Gastrocnemius medialis (tissue), 4 donors: Measurements from ENCODE around the gene FAM83C. TPM values are rescaled to one million over a fixed set of nuclear protein-coding genes. Genes with fewer than 3 reads are reported as not detected.

Experiments
- ATAC-seq, 2 donors: fragments of 150-250 bp; one replicate each; pipeline ENCODE4 v1.9.1; 2016
- DNase-seq, 2 donors: peaks; one replicate each; pipeline ENCODE4 v3.0.0-alpha.2; 2019
- H3K27ac ChIP-seq, 4 donors: fragments of 200-600 bp; sonication (generic); 1 replicate in 1 of 4; 2 replicates in 3 of 4; pipeline ENCODE4 v1.5.1; 2016 to 2018; ENCODE audit warnings: mild to moderate bottlenecking in 2 of 4, moderate library complexity in 1 of 4
- H3K27me3 ChIP-seq, 3 donors: fragments of 200-600 bp; sonication (generic) in 2 of 3; 1 replicate in 1 of 3; 2 replicates in 2 of 3; pipeline versions ENCODE4 v1.5.1 to v1.6.0; 2016 to 2019; ENCODE audit warnings: mild to moderate bottlenecking in 1 of 3, moderate library complexity in 1 of 3
- H3K36me3 ChIP-seq, 2 donors: fragments of 200-600 bp; sonication (generic) in 1 of 2; one replicate each; pipeline ENCODE4 v1.5.1; 2017 to 2018
- H3K4me1 ChIP-seq, 2 donors: fragments of 200-600 bp; sonication (generic) in 1 of 2; one replicate each; pipeline ENCODE4 v1.5.1; 2016 to 2017; ENCODE audit warnings: mild to moderate bottlenecking in 2 of 2
- H3K4me3 ChIP-seq, 4 donors: fragments of 200-600 bp; sonication (generic) in 3 of 4; 1 replicate in 1 of 4; 2 replicates in 3 of 4; pipeline ENCODE4 v1.5.1; 2016 to 2019; ENCODE audit warnings: mild to moderate bottlenecking in 2 of 4
- H3K9me3 ChIP-seq, 3 donors: fragments of 200-600 bp; sonication (generic) in 2 of 3; 1 replicate in 1 of 3; 2 replicates in 2 of 3; pipeline ENCODE4 v1.5.1; 2016 to 2019
- CTCF ChIP-seq, 5 experiments: fragments of 450-650 bp in 3 of 5; fragments of 200-600 bp in 2 of 5; sonication (generic) in 2 of 5; IDR thresholded peaks in 4 of 5; conservative IDR thresholded peaks in 1 of 5; 1 replicate in 4 of 5; 2 replicates in 1 of 5; pipeline ENCODE4 v1.5.1; 2016 to 2019; ENCODE audit warnings: antibody characterized with exemption in 5 of 5, mild to moderate bottlenecking in 3 of 5, moderate library complexity in 3 of 5
- POLR2A ChIP-seq, 2 donors: fragments of 450-650 bp; IDR thresholded peaks; one replicate each; pipeline ENCODE4 v1.6.1; 2017; ENCODE audit warnings: antibody characterized with exemption in 2 of 2, mild to moderate bottlenecking in 2 of 2, moderate library complexity in 2 of 2
- in situ Hi-C, 4 donors: fragments of 200-750 bp; cut with MboI; loops; one replicate each; pipeline versions ENCODE4 v1.15.0 to v1.8.0; 2017; ENCODE audit warnings: low sequenced_read_pairs in 4 of 4
- intact Hi-C: fragments of 100-400 bp; cut with DNase I; formaldehyde crosslinking; loops from one replicate; pipeline ENCODE4 v1.15.1; 2023; ENCODE audit warnings: low total_unique reads
- total RNA-seq, 4 donors: library from RNA; depleted of rRNA; stranded (reverse); fragments of >200 nt; gene quantifications; one replicate each; pipeline versions ENCODE4 v1.1.0 to v1.2.3, GENCODE V29; 2016

The FAM83C gene
- total RNA-seq, 4 donors from 2014 or later = not detected

GRCh38 chr20:35329435-35330139, 37.4 kb upstream of the FAM83C start:
- no peaks in the 10 kb centered on the region for H3K27me3 ChIP-seq
- ATAC-seq = peak in 1 of 2 donors; percentile 61
- peak; percentile 40 to 57 (median 45) for TF ChIP-seq CTCF (IDR thresholded peaks at IDR 0.05 in 4 of 5, conservative IDR thresholded peaks at IDR 0.05 in 1 of 5)
- no peak for TF ChIP-seq POLR2A (IDR thresholded peaks at IDR 0.05)
- peak in 1 of 2 donors; percentile 44 for DNase-seq
- H3K27ac ChIP-seq = no peak overlapping the region
- H3K36me3 ChIP-seq = no peaks in the 10 kb centered on the region
- in situ Hi-C loops = no loop called here
- intact Hi-C loops = no loop called here
- H3K9me3 ChIP-seq = no peaks in the 10 kb centered on the region
- H3K4me3 ChIP-seq = no peak overlapping the region
- peaks cover 8 to 25% of the 10 kb centered on the region in 2 donors for H3K4me1 ChIP-seq

- H3K4me3 ChIP-seq = no peak overlapping the region
- ATAC-seq (no peak), DNase-seq (no peak)
- no peaks in the 10 kb centered on the region for H3K27me3 ChIP-seq
- peaks cover 8 to 29% of the 10 kb centered on the region in 2 donors for H3K4me1 ChIP-seq
- intact Hi-C loops = no loop called here
- H3K9me3 ChIP-seq = no peaks in the 10 kb centered on the region
- H3K27ac ChIP-seq = no peak overlapping the region
- no peaks in the 10 kb centered on the region for H3K36me3 ChIP-seq
- TF ChIP-seq POLR2A (IDR thresholded peaks at IDR 0.05) (no peak), CTCF (IDR thresholded peaks at IDR 0.05 in 4 of 5, conservative IDR thresholded peaks at IDR 0.05 in 1 of 5) (no peak)
- in situ Hi-C loops = no loop called here
Observed at GRCh38 chr20:35328689-35329088, 36.5 kb upstream of the FAM83C start.

GRCh38 chr20:35328095-35328685, 36.0 kb upstream of the FAM83C start:
- intact Hi-C loops (no loop called here), in situ Hi-C loops (no loop called here)
- H3K4me1 ChIP-seq = peaks cover 8 to 33% of the 10 kb centered on the region in 2 donors
- ATAC-seq (no peak), DNase-seq (no peak)
- no peak overlapping the region for H3K27ac ChIP-seq
- H3K27me3 ChIP-seq = no peaks in the 10 kb centered on the region
- H3K9me3 ChIP-seq = no peaks in the 10 kb centered on the region
- no peaks in the 10 kb centered on the region for H3K36me3 ChIP-seq
- TF ChIP-seq POLR2A (IDR thresholded peaks at IDR 0.05) (no peak), CTCF (IDR thresholded peaks at IDR 0.05 in 4 of 5, conservative IDR thresholded peaks at IDR 0.05 in 1 of 5) (no peak)
- H3K4me3 ChIP-seq = no peak overlapping the region

GRCh38 chr20:35327074-35327976, 35.1 kb upstream of the FAM83C start:
- no peaks in the 10 kb centered on the region for H3K9me3 ChIP-seq
- ATAC-seq (peak; percentile 54 to 73), DNase-seq (no peak)
- H3K4me3 ChIP-seq = no peak overlapping the region
- no peaks in the 10 kb centered on the region for H3K36me3 ChIP-seq
- TF ChIP-seq POLR2A (IDR thresholded peaks at IDR 0.05) = no peak
- peak overlapping the region in 3 of 4 donors; percentile 65 to 75 (median 74) for H3K27ac ChIP-seq
- H3K27me3 ChIP-seq = no peaks in the 10 kb centered on the region
- H3K4me1 ChIP-seq = peaks cover 8 to 33% of the 10 kb centered on the region in 2 donors
- in situ Hi-C loops (no loop called here), intact Hi-C loops (loop anchor here (2.0 kb wide), 1 partner anchor 21 kb away; no protein-coding TSS in a partner anchor)

GRCh38 chr20:35326740-35327073, 34.5 kb upstream of the FAM83C start:
- ATAC-seq (peak; percentile 12 to 22), DNase-seq (no peak)
- intact Hi-C loops = loop anchor here (2.0 kb wide), 1 partner anchor 20 kb away; no protein-coding TSS in a partner anchor
- no peaks in the 10 kb centered on the region for H3K9me3 ChIP-seq
- peaks cover 8 to 33% of the 10 kb centered on the region in 2 donors for H3K4me1 ChIP-seq
- in situ Hi-C loops = no loop called here
- H3K36me3 ChIP-seq = no peaks in the 10 kb centered on the region
- no peak overlapping the region for H3K4me3 ChIP-seq
- TF ChIP-seq CTCF (IDR thresholded peaks at IDR 0.05 in 4 of 5, conservative IDR thresholded peaks at IDR 0.05 in 1 of 5) (no peak), POLR2A (IDR thresholded peaks at IDR 0.05) (no peak)
- H3K27ac ChIP-seq = peak overlapping the region; percentile 7 to 75 (median 70)
- H3K27me3 ChIP-seq = no peaks in the 10 kb centered on the region
